ENCODE measurements around the gene PNISR. TPM values are rescaled to one million over a fixed set of nuclear protein-coding genes. Genes with fewer than 3 reads are reported as not detected.

Gene PNISR
- total RNA-seq, 1 donor from 2014 or later: 47.7 TPM

DNA sequence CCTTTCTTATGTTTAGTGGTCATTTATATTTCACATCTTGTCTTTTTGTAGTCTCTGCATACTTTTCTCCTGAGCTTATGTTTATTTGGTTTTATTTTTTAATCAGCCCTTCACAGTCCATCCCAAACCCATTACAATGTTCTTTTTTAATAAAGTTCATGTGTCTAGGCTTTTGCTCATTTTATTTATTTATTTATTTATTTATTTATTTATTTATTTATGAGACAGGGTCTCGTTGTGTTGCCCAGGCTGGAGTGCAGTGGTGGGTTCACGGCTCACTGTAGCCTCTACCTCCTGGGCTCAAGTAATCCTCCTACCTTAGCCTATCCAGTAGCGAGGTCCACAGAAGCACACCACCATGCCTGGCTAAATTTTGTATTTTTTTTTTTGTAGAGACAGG is 34.2 kb downstream of the PNISR start:
- TF ChIP-seq, protein P1, sequence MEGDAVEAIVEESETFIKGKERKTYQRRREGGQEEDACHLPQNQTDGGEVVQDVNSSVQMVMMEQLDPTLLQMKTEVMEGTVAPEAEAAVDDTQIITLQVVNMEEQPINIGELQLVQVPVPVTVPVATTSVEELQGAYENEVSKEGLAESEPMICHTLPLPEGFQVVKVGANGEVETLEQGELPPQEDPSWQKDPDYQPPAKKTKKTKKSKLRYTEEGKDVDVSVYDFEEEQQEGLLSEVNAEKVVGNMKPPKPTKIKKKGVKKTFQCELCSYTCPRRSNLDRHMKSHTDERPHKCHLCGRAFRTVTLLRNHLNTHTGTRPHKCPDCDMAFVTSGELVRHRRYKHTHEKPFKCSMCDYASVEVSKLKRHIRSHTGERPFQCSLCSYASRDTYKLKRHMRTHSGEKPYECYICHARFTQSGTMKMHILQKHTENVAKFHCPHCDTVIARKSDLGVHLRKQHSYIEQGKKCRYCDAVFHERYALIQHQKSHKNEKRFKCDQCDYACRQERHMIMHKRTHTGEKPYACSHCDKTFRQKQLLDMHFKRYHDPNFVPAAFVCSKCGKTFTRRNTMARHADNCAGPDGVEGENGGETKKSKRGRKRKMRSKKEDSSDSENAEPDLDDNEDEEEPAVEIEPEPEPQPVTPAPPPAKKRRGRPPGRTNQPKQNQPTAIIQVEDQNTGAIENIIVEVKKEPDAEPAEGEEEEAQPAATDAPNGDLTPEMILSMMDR (conservative IDR thresholded peaks at IDR 0.05; ENCODE audit: low read depth, low read length): no peak
- DNase-seq (ENCODE audit: low read depth): no peak
- H3K4me3 ChIP-seq (ENCODE audit: low read depth, low read length): no peak overlapping the region

DNA sequence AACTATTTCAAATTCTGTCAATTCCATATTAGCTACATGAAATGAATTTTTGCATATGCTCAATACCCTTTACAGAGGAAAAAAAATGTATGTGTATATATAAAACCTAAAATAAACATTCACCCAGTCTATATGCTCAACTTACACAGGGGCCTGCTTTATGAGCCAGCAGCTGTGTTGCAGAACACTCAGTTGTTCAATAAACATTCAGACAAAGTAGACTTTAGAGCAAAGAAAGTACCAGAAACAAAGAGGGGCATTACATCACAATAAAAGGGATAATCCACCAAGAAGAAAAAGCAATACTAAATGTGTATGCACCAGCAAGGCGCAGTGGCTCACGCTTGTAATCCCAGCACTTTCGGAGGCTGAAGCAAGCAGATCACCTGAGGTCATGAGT is 40.6 kb downstream of the PNISR start:
- H3K4me3 ChIP-seq (ENCODE audit: low read depth, low read length): no peak overlapping the region
- DNase-seq (ENCODE audit: low read depth): no peak
- TF ChIP-seq, protein P1 (conservative IDR thresholded peaks at IDR 0.05; ENCODE audit: low read depth, low read length): no peak

DNA sequence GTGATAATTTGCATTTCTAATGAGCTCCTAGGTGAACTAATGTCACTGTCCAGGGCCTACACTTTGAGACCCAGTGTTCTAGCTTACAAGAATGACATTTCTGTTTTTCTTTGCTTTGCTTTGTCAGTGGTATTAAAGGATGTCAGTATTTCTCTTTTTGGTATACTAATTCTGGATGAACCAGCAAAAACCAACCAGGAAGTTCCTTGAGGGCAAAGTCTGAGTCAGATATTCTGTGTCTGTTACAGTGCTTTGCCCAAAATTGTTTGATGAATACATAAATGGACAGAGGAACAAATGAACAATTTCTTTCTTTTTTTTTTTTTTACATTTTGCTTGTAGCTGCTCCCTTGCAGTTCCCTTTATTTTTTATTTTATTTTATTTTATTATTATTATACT is 46.5 kb downstream of the PNISR start:
- TF ChIP-seq, protein P1 (conservative IDR thresholded peaks at IDR 0.05; ENCODE audit: low read depth, low read length): no peak
- DNase-seq (ENCODE audit: low read depth): no peak
- no peak overlapping the region for H3K4me3 ChIP-seq (ENCODE audit: low read depth, low read length)

DNA sequence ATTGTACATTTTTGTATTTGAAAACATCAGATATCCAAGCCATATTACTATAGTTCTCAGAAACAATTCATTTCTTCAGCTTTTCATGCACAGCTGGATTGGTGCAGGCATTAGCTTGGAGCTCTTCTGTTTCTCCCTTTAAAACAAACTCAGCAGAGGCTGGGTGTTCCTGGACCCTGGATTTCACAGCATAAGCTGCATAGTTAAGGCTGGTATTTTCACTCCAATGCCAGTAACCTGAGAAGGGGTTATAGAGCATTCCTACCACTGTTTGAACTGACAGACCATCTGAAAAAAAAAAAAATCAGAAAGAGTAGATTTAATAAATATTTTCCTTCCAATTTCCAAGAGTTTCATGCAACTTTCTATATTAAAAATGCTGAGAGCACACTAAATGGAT is 55.6 kb downstream of the PNISR start:
- TF ChIP-seq, protein P1 (conservative IDR thresholded peaks at IDR 0.05; ENCODE audit: low read depth, low read length): no peak
- no peak for DNase-seq (ENCODE audit: low read depth)
- H3K4me3 ChIP-seq (ENCODE audit: low read depth, low read length): no peak overlapping the region

DNA sequence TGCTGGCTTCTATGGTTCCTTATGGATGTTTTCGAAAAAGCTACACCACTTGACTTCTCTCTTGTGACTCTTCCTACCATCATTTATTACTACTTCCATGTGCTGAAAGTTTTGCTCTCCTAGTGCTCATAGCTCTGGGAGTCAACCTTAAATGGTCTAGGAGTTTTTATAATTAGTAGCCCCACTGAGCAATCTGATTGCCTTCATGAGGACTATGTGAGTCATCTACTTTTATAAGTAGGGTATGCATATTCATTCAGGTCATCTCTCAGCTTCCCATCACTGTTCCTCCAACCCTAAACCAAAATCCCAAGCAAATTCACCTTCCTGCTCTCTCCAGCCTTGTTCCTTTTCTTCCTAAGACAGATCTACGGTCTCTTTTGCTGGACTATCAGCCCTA is 58.3 kb downstream of the PNISR start:
- DNase-seq (ENCODE audit: low read depth): no peak
- no peak overlapping the region for H3K4me3 ChIP-seq (ENCODE audit: low read depth, low read length)
- TF ChIP-seq, protein P1 (conservative IDR thresholded peaks at IDR 0.05; ENCODE audit: low read depth, low read length): no peak

DNA sequence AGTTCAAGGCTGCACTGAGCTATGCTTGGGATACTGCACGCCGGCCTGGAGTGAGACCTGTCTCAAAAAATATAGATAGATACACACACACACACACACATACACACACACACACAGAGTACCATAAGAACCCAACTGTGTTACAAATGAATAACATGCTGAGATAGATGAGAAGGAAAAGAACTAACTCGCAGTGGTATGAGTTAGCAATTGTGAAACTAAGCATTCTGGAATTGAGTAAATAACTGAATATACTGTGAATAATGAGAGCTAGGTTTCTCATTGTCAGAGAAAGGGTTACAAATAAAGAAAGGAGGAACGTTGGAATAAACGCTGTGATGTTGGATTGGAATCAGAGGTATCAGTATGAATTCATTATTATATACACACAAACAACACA is 61.1 kb downstream of the PNISR start:
- no peak overlapping the region for H3K4me3 ChIP-seq (ENCODE audit: low read depth, low read length)
- TF ChIP-seq, protein P1 (conservative IDR thresholded peaks at IDR 0.05; ENCODE audit: low read depth, low read length): no peak
- no peak for DNase-seq (ENCODE audit: low read depth)

DNA sequence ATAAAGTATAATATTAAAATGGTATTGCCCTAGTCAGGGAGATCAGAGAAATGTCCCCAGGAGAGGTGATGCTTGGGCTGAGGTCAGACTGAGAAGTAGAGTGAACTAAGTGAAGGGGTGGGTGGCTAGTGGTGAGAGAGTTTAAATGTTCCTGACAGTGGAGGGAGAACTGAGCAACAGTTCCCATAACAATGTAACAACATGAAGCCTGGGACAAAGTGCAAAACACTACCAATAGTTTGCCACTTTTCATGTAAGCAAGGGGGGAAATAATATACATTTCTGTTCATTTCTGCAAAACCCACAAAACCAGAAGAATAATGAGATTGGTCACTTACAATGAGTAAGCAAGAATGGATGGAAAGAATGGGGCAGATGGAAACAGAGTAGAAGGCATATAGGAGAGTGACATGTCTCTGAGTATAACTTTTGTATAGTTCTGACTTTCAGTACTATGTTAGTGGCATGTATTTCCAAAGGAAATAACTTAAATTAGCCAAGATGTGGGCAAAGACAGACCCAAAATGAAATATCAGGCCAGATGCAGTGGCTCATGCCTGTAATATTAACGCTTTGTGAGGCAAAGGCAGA is 62.3 kb downstream of the PNISR start:
- H3K4me3 ChIP-seq (ENCODE audit: low read depth, low read length): no peak overlapping the region
- TF ChIP-seq, protein P1 (conservative IDR thresholded peaks at IDR 0.05; ENCODE audit: low read depth, low read length): no peak
- DNase-seq (ENCODE audit: low read depth): no peak

Data from epithelial cell of proximal tubule (primary cell).